Karpas-422 (cell line): ENCODE data around the gene RNASE3. TPM values are rescaled to one million over a fixed set of nuclear protein-coding genes. Genes with fewer than 3 reads are reported as not detected.
"Not testable (repeated sequence)": the region's sequence is repeated elsewhere in the genome, so short reads cannot be mapped to it uniquely, and the experiment has no call there.

Source experiments
- DNase-seq: peaks from one replicate; pipeline ENCODE4 v3.0.0-alpha.2; 2015
- H2AFZ ChIP-seq: fragments of 200-600 bp; sonication (generic); 2 replicates; pipeline ENCODE4 v1.6.1; 2014; ENCODE audit warnings: antibody characterized with exemption, low read length, mixed read lengths
- H3K27ac ChIP-seq: fragments of 200-600 bp; sonication (generic); 2 replicates; pipeline ENCODE4 v1.5.1; 2014; ENCODE audit warnings: mild to moderate bottlenecking, low read length, moderate library complexity
- H3K27me3 ChIP-seq: fragments of 200-600 bp; sonication (generic); 2 replicates; pipeline ENCODE4 v1.6.1; 2014; ENCODE audit warnings: low read length, mixed read lengths
- H3K36me3 ChIP-seq: fragments of 200-600 bp; sonication (generic); 2 replicates; pipeline ENCODE4 v1.6.1; 2014; ENCODE audit warnings: low read length, mixed read lengths; ENCODE audit not compliant: insufficient read depth
- H3K4me1 ChIP-seq: fragments of 200-600 bp; sonication (generic); 2 replicates; pipeline ENCODE4 v1.6.1; 2014; ENCODE audit warnings: mild to moderate bottlenecking, low read length, mixed read lengths
- H3K4me2 ChIP-seq: fragments of 200-600 bp; sonication (generic); 2 replicates; pipeline ENCODE4 v1.6.1; 2014; ENCODE audit warnings: low read length, low read depth, mild to moderate bottlenecking; ENCODE audit not compliant: poor library complexity, severe bottlenecking
- H3K4me3 ChIP-seq: fragments of 200-600 bp; sonication (generic); 2 replicates; pipeline ENCODE4 v1.5.1; 2014; ENCODE audit warnings: mild to moderate bottlenecking, antibody characterized with exemption, low read length, mixed read lengths
- H3K79me2 ChIP-seq: fragments of 200-600 bp; sonication (generic); 2 replicates; pipeline ENCODE4 v1.6.1; 2014; ENCODE audit warnings: mild to moderate bottlenecking, low read length, mixed read lengths
- H3K9ac ChIP-seq: fragments of 200-600 bp; sonication (generic); 2 replicates; pipeline ENCODE4 v1.6.0; 2014; ENCODE audit warnings: low read length
- H3K9me2 ChIP-seq: fragments of 200-600 bp; sonication (generic), shearing (Covaris generic); replicated peaks from 2 replicates; pipeline ENCODE4 v1.6.0; 2014; ENCODE audit warnings: mild to moderate bottlenecking, low read length, moderate library complexity; ENCODE audit not compliant: insufficient read depth
- H3K9me3 ChIP-seq: fragments of 300-700, 200-600 bp; sonication (generic); 2 replicates; pipeline ENCODE4 v1.6.1; 2014; ENCODE audit warnings: low read length, mixed read lengths
- H4K20me1 ChIP-seq: fragments of 200-600 bp; sonication (generic); 2 replicates; pipeline ENCODE4 v1.6.1; 2014; ENCODE audit warnings: mild to moderate bottlenecking, antibody characterized with exemption, low read length, low read depth; ENCODE audit not compliant: insufficient read depth
- total RNA-seq: library from RNA; depleted of rRNA; stranded (reverse); fragments of >200 nt; shearing (Covaris generic); gene quantifications from 2 replicates; pipeline ENCODE4 v1.2.3, GENCODE V29; 2014; ENCODE audit warnings: low replicate concordance; rRNA removed

Gene RNASE3
- total RNA-seq: not detected in 2 replicates

DNA sequence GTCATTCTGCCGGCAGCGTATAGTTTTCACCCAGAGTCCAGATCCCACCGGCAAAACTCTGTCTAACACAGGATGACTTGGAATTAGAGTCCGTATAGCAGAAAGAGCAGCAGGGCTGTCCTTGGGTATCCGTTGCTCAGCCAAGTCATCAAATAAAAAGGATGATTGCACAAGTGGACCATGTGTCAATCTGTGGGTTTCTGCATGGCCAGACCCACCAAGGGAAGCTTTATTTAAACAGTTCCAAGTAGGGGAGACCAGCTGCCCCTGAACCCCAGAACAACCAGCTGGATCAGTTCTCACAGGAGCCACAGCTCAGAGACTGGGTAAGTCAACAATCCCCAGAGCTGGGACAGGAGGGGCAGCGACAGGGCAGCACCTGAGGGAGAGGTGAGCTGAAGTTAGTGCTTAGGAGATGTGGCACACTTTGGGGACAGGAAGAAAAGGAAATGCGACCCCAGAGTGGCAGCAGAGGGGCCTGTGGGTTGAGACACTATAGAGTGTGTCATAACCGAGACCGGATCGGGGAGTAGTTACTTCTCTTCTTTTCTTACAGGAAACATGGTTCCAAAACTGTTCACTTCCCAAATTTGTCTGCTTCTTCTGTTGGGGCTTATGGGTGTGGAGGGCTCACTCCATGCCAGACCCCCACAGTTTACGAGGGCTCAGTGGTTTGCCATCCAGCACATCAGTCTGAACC, at the start of gene RNASE3:
Gene RNASE3, plus strand, starts transcription at position 260 of the 700 bp plus-strand sequence. Its CDS starts 302 bp downstream, at position 562.
- H3K27me3 ChIP-seq, H3K9ac ChIP-seq, H2AFZ ChIP-seq, H3K9me2 ChIP-seq, H3K9me3 ChIP-seq, H3K4me1 ChIP-seq, H3K79me2 ChIP-seq, H3K36me3 ChIP-seq, DNase-seq, H3K27ac ChIP-seq, H4K20me1 ChIP-seq, H3K4me2 ChIP-seq, H3K4me3 ChIP-seq: not testable (repeated sequence)

DNA sequence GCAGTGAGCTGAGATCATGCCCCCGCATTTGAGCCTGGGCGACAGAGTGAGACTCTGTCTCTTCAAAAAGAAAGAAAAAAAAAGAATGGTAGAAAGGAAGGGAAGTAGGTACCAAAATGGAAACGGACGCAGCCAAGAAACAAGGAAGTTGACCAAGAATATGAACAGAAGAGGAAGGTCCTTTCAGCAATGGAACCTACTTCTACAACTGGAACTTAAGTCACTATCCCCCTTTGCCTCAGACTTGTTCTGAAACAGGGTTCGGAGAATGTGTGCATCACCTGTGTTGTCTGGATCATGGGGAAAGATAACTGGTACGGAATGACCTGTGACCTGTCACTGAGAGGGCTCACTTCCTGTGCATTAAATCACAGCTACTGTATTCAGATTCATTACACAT, 44.6 kb upstream of the RNASE3 start:
- Histone ChIP-seq H3K27ac (no peak overlapping the region), H3K9ac (no peak overlapping the region), H3K4me3 (no peak overlapping the region), H3K9me3 (no peaks in the 10 kb centered on the region), H3K4me2 (no peak overlapping the region), H2AFZ (no peak overlapping the region), H4K20me1 (no peaks in the 10 kb centered on the region), H3K79me2 (no peaks in the 10 kb centered on the region), H3K4me1 (no peaks in the 10 kb centered on the region), H3K9me2 (no peaks in the 10 kb centered on the region), H3K36me3 (no peaks in the 10 kb centered on the region), H3K27me3 (no peaks in the 10 kb centered on the region)
- no peak for DNase-seq

DNA sequence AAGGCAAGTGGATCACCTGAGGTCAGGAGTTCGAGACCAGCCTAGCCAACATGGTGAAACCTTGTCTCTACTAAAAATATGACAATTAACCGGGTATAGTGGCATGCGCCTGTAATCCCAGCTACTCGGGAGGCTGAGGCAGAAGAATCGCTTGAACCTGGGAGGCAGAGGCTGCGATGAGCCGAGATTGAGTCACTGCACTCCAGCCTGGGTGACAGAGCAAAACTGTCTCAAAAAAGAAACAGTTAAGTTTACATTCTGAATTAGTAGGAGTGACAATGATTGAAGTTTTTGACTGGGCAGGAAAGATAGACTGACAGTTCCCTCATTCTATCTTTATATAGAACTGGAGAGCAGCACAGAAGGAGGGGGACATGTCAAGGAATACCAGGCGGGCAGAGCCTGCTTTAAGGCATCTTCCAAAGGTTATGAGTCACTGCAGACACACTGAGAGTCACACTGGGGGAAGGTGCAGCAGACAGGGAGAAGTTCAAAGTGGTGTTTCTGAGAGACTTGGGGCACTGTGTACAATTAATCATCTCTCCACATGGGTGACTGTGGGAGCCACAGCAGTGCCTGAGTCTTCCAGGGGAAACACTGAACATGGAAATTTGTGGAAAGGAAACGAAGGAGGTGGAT, 42.8 kb upstream of the RNASE3 start:
- Histone ChIP-seq H3K9me2 (no peaks in the 10 kb centered on the region), H3K9ac (no peak overlapping the region), H3K4me3 (no peak overlapping the region), H4K20me1 (no peaks in the 10 kb centered on the region), H3K4me2 (no peak overlapping the region), H3K27ac (no peak overlapping the region), H3K4me1 (no peaks in the 10 kb centered on the region), H2AFZ (no peak overlapping the region), H3K27me3 (no peaks in the 10 kb centered on the region), H3K36me3 (no peaks in the 10 kb centered on the region), H3K79me2 (no peaks in the 10 kb centered on the region), H3K9me3 (no peaks in the 10 kb centered on the region)
- DNase-seq: no peak

DNA sequence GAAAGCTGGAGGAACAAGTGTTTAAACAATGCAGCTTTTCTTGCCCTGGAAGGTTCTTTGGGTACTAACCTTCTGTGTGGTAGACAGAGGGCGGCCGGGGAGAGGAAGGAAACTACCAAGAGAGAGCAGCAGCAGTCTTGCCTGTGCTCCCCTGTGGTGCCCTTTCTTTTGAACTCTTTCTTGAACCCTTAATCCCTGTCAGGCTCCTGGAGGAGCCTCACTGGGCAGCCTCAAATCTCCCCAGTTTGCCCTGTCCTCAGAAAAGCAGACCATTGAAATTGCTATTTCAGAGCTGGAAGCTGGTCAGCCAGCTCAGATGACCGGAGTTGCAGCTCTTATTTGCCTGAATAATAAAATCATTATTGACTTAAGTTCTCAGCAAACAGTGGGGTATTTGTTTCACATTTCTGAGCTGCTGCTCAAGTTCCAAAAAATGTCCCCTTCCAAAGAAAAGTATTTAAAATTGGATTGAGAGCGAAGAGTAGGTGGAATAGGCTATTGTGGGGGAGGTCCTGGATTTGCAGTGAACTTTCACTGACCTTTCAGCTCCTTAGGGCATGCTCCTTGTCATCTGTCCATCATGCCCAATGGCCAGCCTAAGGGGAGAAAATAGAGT, 42.1 kb upstream of the RNASE3 start:
- Histone ChIP-seq H3K4me1 (no peaks in the 10 kb centered on the region), H3K4me3 (no peak overlapping the region), H3K27ac (no peak overlapping the region), H3K27me3 (no peaks in the 10 kb centered on the region), H3K4me2 (no peak overlapping the region), H3K9ac (no peak overlapping the region), H3K36me3 (no peaks in the 10 kb centered on the region), H3K79me2 (no peaks in the 10 kb centered on the region), H2AFZ (no peak overlapping the region), H3K9me2 (no peaks in the 10 kb centered on the region), H3K9me3 (no peaks in the 10 kb centered on the region), H4K20me1 (no peaks in the 10 kb centered on the region)
- DNase-seq: no peak

DNA sequence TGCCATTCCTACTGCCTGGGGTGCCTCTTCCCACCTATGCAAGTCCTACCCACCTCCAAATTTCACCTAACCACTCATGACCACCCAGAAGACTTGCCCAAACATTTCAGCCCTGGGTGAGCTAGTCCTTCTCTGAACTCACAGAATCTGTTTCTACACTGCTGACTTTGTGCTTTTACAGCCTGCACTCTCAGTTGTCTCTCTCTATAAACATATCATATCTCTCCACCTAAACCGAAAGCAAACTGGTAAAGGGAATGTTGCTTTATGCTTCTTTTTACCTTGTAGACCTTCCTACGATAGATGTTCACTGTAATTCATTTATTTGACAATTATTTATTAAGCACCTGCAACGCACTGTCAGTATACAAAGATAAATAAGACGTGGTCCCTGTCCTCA, 38.1 kb upstream of the RNASE3 start:
- Histone ChIP-seq H3K36me3 (no peaks in the 10 kb centered on the region), H3K9me3 (no peaks in the 10 kb centered on the region), H3K79me2 (no peaks in the 10 kb centered on the region), H3K27ac (no peak overlapping the region), H3K9me2 (no peaks in the 10 kb centered on the region), H4K20me1 (no peaks in the 10 kb centered on the region), H3K4me2 (no peak overlapping the region), H3K4me1 (no peaks in the 10 kb centered on the region), H3K27me3 (no peaks in the 10 kb centered on the region), H3K9ac (no peak overlapping the region), H2AFZ (no peak overlapping the region), H3K4me3 (no peak overlapping the region)
- DNase-seq: no peak

DNA sequence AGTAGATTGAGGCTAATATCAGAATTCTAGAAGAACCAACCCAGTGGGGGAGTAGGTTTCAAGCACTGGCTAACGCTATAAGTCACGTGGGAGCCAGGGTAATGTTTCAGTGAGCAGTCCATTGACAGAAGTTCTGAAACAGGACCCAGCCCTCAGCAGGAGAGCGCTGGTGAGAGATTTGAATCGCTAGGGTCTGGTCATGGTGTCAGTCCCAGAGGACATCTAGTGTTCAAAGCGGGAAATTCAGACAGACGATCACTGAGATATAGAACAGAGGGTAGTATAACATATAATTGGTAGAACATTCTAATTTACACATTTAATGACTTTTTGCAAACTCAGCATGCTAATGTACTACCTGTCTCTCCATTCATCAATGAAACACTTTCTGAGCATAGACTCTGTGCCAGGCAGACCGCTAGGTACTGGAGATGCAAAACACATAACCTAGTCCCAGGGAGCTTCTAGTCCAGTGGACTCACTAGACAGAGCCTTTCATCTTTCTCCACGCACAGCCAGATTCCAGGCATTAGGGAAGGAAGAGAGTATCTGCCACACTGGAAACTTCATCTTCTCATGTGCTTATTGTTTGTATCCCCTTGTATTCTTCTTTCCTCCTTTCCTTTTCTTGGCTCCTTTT, 35.4 kb upstream of the RNASE3 start:
- Histone ChIP-seq H2AFZ (no peak overlapping the region), H3K9ac (no peak overlapping the region)
- DNase-seq: peak; percentile 86

DNA sequence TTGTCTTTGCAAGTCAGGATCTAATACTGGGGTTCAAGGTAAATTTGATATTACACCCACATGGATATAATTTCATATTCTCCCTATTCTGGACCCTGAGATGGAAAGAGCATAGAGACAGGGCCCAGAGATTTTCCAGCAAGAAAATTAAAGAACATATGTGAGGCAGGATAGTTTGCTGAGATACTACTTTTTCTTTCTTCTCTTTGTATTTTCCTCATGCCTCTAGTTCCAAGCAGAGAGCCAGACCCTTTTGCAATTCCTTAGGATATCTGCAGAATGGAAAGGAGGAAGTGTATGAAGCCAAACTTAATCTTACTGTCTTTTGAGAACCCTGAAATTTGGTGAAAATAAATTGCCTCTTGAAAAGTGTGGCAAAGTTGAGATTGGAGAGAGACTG, 34.0 kb upstream of the RNASE3 start:
- H4K20me1 ChIP-seq: no peaks in the 10 kb centered on the region
- no peak overlapping the region for H2AFZ ChIP-seq
- no peak for DNase-seq
- no peak overlapping the region for H3K4me3 ChIP-seq
- H3K4me2 ChIP-seq: no peak overlapping the region
- H3K79me2 ChIP-seq: no peaks in the 10 kb centered on the region
- H3K27me3 ChIP-seq: no peaks in the 10 kb centered on the region
- no peaks in the 10 kb centered on the region for H3K4me1 ChIP-seq
- no peak overlapping the region for H3K27ac ChIP-seq
- H3K36me3 ChIP-seq: no peaks in the 10 kb centered on the region
- no peaks in the 10 kb centered on the region for H3K9me3 ChIP-seq
- H3K9ac ChIP-seq: no peak overlapping the region
- no peaks in the 10 kb centered on the region for H3K9me2 ChIP-seq

More for the DNA sequence above, 35.4 kb upstream of the RNASE3 start:
- Histone ChIP-seq H3K27me3 (no peaks in the 10 kb centered on the region), H3K79me2 (no peaks in the 10 kb centered on the region), H3K4me3 (no peak overlapping the region), H4K20me1 (no peaks in the 10 kb centered on the region), H3K4me1 (no peaks in the 10 kb centered on the region), H3K9me3 (no peaks in the 10 kb centered on the region), H3K36me3 (no peaks in the 10 kb centered on the region), H3K27ac (no peak overlapping the region), H3K9me2 (no peaks in the 10 kb centered on the region), H3K4me2 (no peak overlapping the region)

DNA sequence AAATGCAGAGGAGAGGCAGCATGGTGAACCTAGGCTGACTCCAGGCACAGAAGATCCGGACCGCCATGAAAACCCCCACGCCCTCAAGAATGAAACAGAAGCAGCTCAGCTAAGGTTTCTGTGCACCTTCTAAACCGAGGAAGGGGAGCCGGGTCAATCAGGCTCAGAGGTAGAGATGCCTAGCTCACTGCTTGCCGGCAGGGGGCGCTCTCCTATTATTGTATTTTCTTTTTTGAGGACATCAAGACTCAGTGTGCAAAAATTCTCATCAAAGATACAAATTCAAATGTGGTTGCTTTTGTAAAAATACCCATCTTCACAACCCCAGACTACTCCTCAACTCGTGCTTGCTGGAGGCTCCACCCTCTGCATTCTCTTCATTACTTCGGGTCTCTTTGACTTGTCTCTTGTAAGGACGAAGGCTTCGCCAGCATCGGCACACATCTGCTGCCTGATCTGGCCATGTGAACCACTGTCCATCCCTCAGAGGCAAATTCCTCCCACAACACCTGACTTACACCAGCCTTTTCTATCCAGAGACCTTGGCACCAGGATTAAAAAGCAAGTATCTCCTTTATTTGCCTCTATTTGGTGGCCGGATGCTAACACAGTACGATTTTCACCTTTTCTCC, 33.4 kb upstream of the RNASE3 start:
- no peak overlapping the region for H3K4me3 ChIP-seq
- H3K9me3 ChIP-seq: no peaks in the 10 kb centered on the region
- H3K27ac ChIP-seq: no peak overlapping the region
- H3K4me1 ChIP-seq: no peaks in the 10 kb centered on the region
- H3K9me2 ChIP-seq: no peaks in the 10 kb centered on the region
- no peak overlapping the region for H2AFZ ChIP-seq
- peak; percentile 89 for DNase-seq
- H3K79me2 ChIP-seq: no peaks in the 10 kb centered on the region
- no peak overlapping the region for H3K4me2 ChIP-seq
- H3K9ac ChIP-seq: no peak overlapping the region
- no peaks in the 10 kb centered on the region for H4K20me1 ChIP-seq
- no peaks in the 10 kb centered on the region for H3K27me3 ChIP-seq
- no peaks in the 10 kb centered on the region for H3K36me3 ChIP-seq
